Calu3 (cell line): ENCODE measurements around the gene PAK1IP1. TPM values are rescaled to one million over a fixed set of nuclear protein-coding genes. Genes with fewer than 3 reads are reported as not detected.

ENCODE experiments used
- BruUV-seq: library from RNA; stranded (reverse); fragments of 400-500 nt; replicated peaks from 2 replicates; lab custom pipeline; 2021; lab: Mats Ljungman, UMichigan
- CTCF ChIA-PET: fragments of 300-600 bp; sonication (Branson Sonifier 250); formaldehyde crosslinking; loops from one replicate; lab custom pipeline; 2022; ENCODE audit warnings: antibody characterized with exemption; lab: Charles Lee
- DNase-seq: peaks from one replicate; pipeline ENCODE4 v3.0.0; 2022
- H3K27ac Mint-ChIP-seq: one replicate; pipeline ENCODE4 v1.8.0; 2022; ENCODE audit warnings: mixed read lengths; ENCODE audit not compliant: unreplicated experiment
- H3K27me3 Mint-ChIP-seq: one replicate; pipeline ENCODE4 v1.8.0; 2022; ENCODE audit warnings: mixed read lengths; ENCODE audit not compliant: unreplicated experiment
- H3K36me3 Mint-ChIP-seq: one replicate; pipeline ENCODE4 v1.8.0; 2022; ENCODE audit warnings: mild to moderate bottlenecking, moderate library complexity, mixed read lengths; ENCODE audit not compliant: insufficient read depth, unreplicated experiment
- H3K4me1 Mint-ChIP-seq: one replicate; pipeline ENCODE4 v1.8.0; 2022; ENCODE audit warnings: mild to moderate bottlenecking, low read depth, mixed read lengths; ENCODE audit not compliant: unreplicated experiment
- H3K4me3 Mint-ChIP-seq: one replicate; pipeline ENCODE4 v1.8.0; 2022; ENCODE audit warnings: mild to moderate bottlenecking, low read depth, moderate library complexity, mixed read lengths; ENCODE audit not compliant: unreplicated experiment
- H3K9me3 Mint-ChIP-seq: one replicate; pipeline ENCODE4 v1.8.0; 2022; ENCODE audit warnings: low read depth, mixed read lengths; ENCODE audit not compliant: unreplicated experiment
- CTCF ChIP-seq: fragments of 200-600 bp; IDR thresholded peaks from one replicate; pipeline ENCODE4 v1.8.0; 2022; ENCODE audit warnings: antibody characterized with exemption; ENCODE audit not compliant: unreplicated experiment
- intact Hi-C: fragments of 100-400 bp; cut with micrococcal nuclease; formaldehyde crosslinking; loops from one replicate; pipeline ENCODE4 v1.10.0; 2022; ENCODE audit not compliant: unreplicated experiment
- total RNA-seq: library from RNA; stranded (reverse); gene quantifications from 2 replicates; pipeline ENCODE4 v1.2.3, GENCODE V29; 2022

The PAK1IP1 gene
- total RNA-seq, 1 experiment from 2014 or later = 15.8 TPM

- no peak for DNase-seq
- TF ChIP-seq CTCF = no peak
- Mint-ChIP-seq H3K4me1 (no peaks in the 10 kb centered on the region), H3K4me3 (no peak overlapping the region), H3K27me3 (peaks cover 9% of the 10 kb centered on the region), H3K27ac (no peak overlapping the region), H3K9me3 (no peaks in the 10 kb centered on the region), H3K36me3 (no peaks in the 10 kb centered on the region)
- BruUV-seq = no TSS peak
- CTCF ChIA-PET = no interaction called here
- intact Hi-C loops = no loop called here
Observed at GRCh38 chr6:10682355-10682988, 12.3 kb upstream of the PAK1IP1 start.

GRCh38 chr6:10684618-10685017 lies 10.2 kb upstream of the PAK1IP1 start:
- no peaks in the 10 kb centered on the region for H3K4me1 Mint-ChIP-seq
- H3K27me3 Mint-ChIP-seq = peaks cover 9% of the 10 kb centered on the region
- H3K4me3 Mint-ChIP-seq = no peak overlapping the region
- no peak overlapping the region for H3K27ac Mint-ChIP-seq
- TF ChIP-seq CTCF = no peak
- intact Hi-C loops = no loop called here
- H3K36me3 Mint-ChIP-seq = no peaks in the 10 kb centered on the region
- H3K9me3 Mint-ChIP-seq = no peaks in the 10 kb centered on the region
- no peak for DNase-seq
- CTCF ChIA-PET = no interaction called here
- no TSS peak for BruUV-seq

- Mint-ChIP-seq H3K4me3 (no peak overlapping the region), H3K9me3 (no peaks in the 10 kb centered on the region), H3K27ac (no peak overlapping the region), H3K27me3 (peaks cover 9% of the 10 kb centered on the region), H3K4me1 (no peaks in the 10 kb centered on the region), H3K36me3 (no peaks in the 10 kb centered on the region)
- no TSS peak for BruUV-seq
- intact Hi-C loops = no loop called here
- TF ChIP-seq CTCF = no peak
- no peak for DNase-seq
- CTCF ChIA-PET = no interaction called here
Observed at GRCh38 chr6:10685092-10685915, 9.5 kb upstream of the PAK1IP1 start.

GRCh38 chr6:10686901-10687300 lies 7.9 kb upstream of the PAK1IP1 start:
- CTCF ChIA-PET = interaction anchor here (0.7 kb wide), 1 partner anchor 19 kb away, joined by 3 read pairs; no protein-coding TSS in a partner anchor
- DNase-seq = no peak
- Mint-ChIP-seq H3K36me3 (no peaks in the 10 kb centered on the region), H3K4me1 (no peaks in the 10 kb centered on the region), H3K9me3 (no peaks in the 10 kb centered on the region), H3K4me3 (no peak overlapping the region), H3K27ac (no peak overlapping the region), H3K27me3 (peaks cover 9% of the 10 kb centered on the region)
- intact Hi-C loops = no loop called here
- TF ChIP-seq CTCF = no peak
- BruUV-seq = no TSS peak
